Endothelial cell of umbilical vein (primary cell): Measurements from ENCODE around the gene DCX.

Experiments
- EZH2 ChIP-seq: IDR thresholded peaks from 2 replicates; pipeline ENCODE4 v1.6.1; 2012; ENCODE audit warnings: borderline replicate concordance, low read depth, mild to moderate bottlenecking, moderate library complexity, low read length, inconsistent platforms; ENCODE audit not compliant: severe bottlenecking
- JUN ChIP-seq: IDR thresholded peaks from 2 replicates; pipeline ENCODE4 v1.6.1; 2011; ENCODE audit warnings: borderline replicate concordance, low read depth; ENCODE audit not compliant: insufficient read length, insufficient read depth
- POLR2A ChIP-seq: IDR thresholded peaks from 2 replicates; pipeline ENCODE4 v1.6.1; 2012; ENCODE audit warnings: low read depth, mild to moderate bottlenecking, control low read depth, low read length
- POLR2AphosphoS5 ChIP-seq: IDR thresholded peaks from 2 replicates; pipeline ENCODE4 v1.6.1; 2012; ENCODE audit warnings: low read depth, mild to moderate bottlenecking, control low read depth, low read length, moderate library complexity; ENCODE audit not compliant: insufficient read depth
- TF ChIP-seq, protein P1 (sequence below), 2 donors: IDR thresholded peaks; 1 replicate in 1 of 2; 2 replicates in 1 of 2; pipeline ENCODE4 v1.5.1; 2011; ENCODE audit warnings: low read length in 2 of 2, mild to moderate bottlenecking in 2 of 2, moderate library complexity in 2 of 2, control low read depth in 1 of 2, inconsistent platforms in 1 of 2, low read depth in 1 of 2; ENCODE audit not compliant: insufficient read depth in 1 of 2; ENCODE audit errors: extremely low read depth in 1 of 2
- TF ChIP-seq, protein P2 (sequence below): IDR thresholded peaks from 2 replicates; pipeline ENCODE4 v1.6.1; 2011; ENCODE audit not compliant: insufficient read depth, insufficient read length

DNA sequence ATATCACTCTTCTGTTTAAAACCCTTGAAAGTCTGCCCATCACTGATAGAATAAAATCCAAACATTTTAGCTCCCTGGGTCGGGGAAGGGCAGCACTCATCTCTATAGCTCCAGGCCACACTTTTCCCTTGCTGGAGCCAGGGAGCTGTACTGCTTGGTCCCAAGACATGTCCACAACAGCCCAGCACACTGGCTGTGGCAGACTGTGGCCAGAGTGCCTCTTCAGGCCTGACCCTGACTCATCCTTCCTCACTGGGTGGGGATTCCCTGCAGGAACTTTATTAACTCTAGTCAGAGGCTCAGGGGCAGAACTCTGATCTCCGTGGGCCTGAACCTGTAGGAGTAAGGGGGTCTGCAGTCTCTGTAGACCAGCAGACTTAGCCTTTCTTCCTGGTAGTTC is 71.9 kb downstream of the DCX start:
- TF ChIP-seq, protein P1, sequence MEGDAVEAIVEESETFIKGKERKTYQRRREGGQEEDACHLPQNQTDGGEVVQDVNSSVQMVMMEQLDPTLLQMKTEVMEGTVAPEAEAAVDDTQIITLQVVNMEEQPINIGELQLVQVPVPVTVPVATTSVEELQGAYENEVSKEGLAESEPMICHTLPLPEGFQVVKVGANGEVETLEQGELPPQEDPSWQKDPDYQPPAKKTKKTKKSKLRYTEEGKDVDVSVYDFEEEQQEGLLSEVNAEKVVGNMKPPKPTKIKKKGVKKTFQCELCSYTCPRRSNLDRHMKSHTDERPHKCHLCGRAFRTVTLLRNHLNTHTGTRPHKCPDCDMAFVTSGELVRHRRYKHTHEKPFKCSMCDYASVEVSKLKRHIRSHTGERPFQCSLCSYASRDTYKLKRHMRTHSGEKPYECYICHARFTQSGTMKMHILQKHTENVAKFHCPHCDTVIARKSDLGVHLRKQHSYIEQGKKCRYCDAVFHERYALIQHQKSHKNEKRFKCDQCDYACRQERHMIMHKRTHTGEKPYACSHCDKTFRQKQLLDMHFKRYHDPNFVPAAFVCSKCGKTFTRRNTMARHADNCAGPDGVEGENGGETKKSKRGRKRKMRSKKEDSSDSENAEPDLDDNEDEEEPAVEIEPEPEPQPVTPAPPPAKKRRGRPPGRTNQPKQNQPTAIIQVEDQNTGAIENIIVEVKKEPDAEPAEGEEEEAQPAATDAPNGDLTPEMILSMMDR (IDR thresholded peaks at IDR 0.05; ENCODE audit: extremely low read depth in 1 of 2, insufficient read depth in 1 of 2, low read depth in 1 of 2, low read length in 2 of 2), result no peak
- TF ChIP-seq JUN (no peak), EZH2 (no peak), POLR2A (no peak), POLR2AphosphoS5 (no peak)
- TF ChIP-seq, protein P2, sequence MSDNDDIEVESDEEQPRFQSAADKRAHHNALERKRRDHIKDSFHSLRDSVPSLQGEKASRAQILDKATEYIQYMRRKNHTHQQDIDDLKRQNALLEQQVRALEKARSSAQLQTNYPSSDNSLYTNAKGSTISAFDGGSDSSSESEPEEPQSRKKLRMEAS, result no peak
